Kidney (tissue), 14 donors: Measurements from ENCODE around the gene MOGAT3. TPM values are rescaled to one million over a fixed set of nuclear protein-coding genes. Genes with fewer than 3 reads are reported as not detected.

Experiments
- DNase-seq, 5 donors: peaks; one replicate each; pipeline ENCODE4 v3.0.0-alpha.2; 2013 to 2020
- FAIRE-seq: peaks from 2 replicates; lab custom pipeline; 2012; peaks lifted over from hg19 to GRCh38; lab: Jason Lieb, UNC
- H3K27ac ChIP-seq, 2 donors: one replicate each; pipeline ENCODE4 v1.7.0; 2013; ENCODE audit warnings: low read depth in 2 of 2, low read length in 2 of 2, inconsistent platforms in 1 of 2
- H3K27me3 ChIP-seq: one replicate; pipeline ENCODE4 v1.7.1; 2013; ENCODE audit warnings: low read length, inconsistent platforms; ENCODE audit not compliant: control insufficient read depth, insufficient read depth
- H3K36me3 ChIP-seq, 3 donors: one replicate each; pipeline versions ENCODE4 v1.7.0 to v1.7.1; 2013; ENCODE audit warnings: low read length in 3 of 3, control low read depth in 1 of 3, inconsistent platforms in 1 of 3; ENCODE audit not compliant: insufficient read depth in 3 of 3, control insufficient read depth in 2 of 3
- H3K4me1 ChIP-seq, 3 donors: one replicate each; pipeline versions ENCODE4 v1.7.0 to v1.7.1; 2013; ENCODE audit warnings: low read length in 3 of 3, inconsistent platforms in 1 of 3, low read depth in 1 of 3; ENCODE audit not compliant: control insufficient read depth in 2 of 3, insufficient read depth in 2 of 3
- H3K4me3 ChIP-seq, 3 donors: one replicate each; pipeline versions ENCODE4 v1.7.0 to v1.8.1; 2013; ENCODE audit warnings: low read length in 3 of 3, control low read depth in 1 of 3, inconsistent platforms in 1 of 3
- H3K9ac ChIP-seq, 3 donors: one replicate each; pipeline versions ENCODE4 v1.7.0 to v1.7.1; 2013; ENCODE audit warnings: low read length in 3 of 3, control low read depth in 1 of 3, inconsistent platforms in 1 of 3
- H3K9me3 ChIP-seq, 3 donors: one replicate each; pipeline versions ENCODE4 v1.7.0 to v1.7.1; 2013; ENCODE audit warnings: low read length in 3 of 3, control low read depth in 1 of 3, inconsistent platforms in 1 of 3; ENCODE audit not compliant: control insufficient read depth in 2 of 3, insufficient read depth in 1 of 3
- CTCF ChIP-seq: IDR thresholded peaks from 3 replicates; pipeline ENCODE4 v1.5.1; 2012; ENCODE audit warnings: mild to moderate bottlenecking, moderate library complexity, borderline replicate concordance; ENCODE audit not compliant: insufficient read depth; ENCODE audit errors: extremely low read depth
- intact Hi-C: fragments of 100-400 bp; cut with DNase I; formaldehyde crosslinking; loops from one replicate; pipeline ENCODE4 v1.11.1; 2022
- polyA plus RNA-seq: library from polyadenylated mRNA; stranded (reverse); fragments of 350-450 nt; fragmentation: Illumina TruSeq; extraction: RNeasy Lipid Tissue Mini Kit (QIAGEN cat#74804); gene quantifications from one replicate; pipeline ENCODE4 v1.2.3, GENCODE V29; 2014; ENCODE audit warnings: low read depth, low replicate concordance; ENCODE audit not compliant: insufficient read depth
- total RNA-seq: library from RNA; stranded (reverse); fragmentation: NEBNext Ultra II Directional; extraction: Animal tissue kit (Norgen Biotek cat#: 25700); gene quantifications from one replicate; pipeline ENCODE4 v1.2.1, GENCODE V29; 2021
- donor health status: control.
- donor health status: control.
- donor health status: control.
- donor health status: control.
- donor health status: control.
- donor health status: DM: yes; HTN: yes; CAD: no.
- donor health status: Normal renal cell carcinoma (clear cell type).

Gene MOGAT3
- total and polyA plus RNA-seq, 2 donors from 2014 or later: 0.25 to 0.37 TPM

GRCh38 chr7:101186194-101186593, 14.6 kb downstream of the MOGAT3 start:
- H3K9ac ChIP-seq: no peak overlapping the region
- no peak overlapping the region for H3K4me3 ChIP-seq
- DNase-seq: no peak
- no peaks in the 10 kb centered on the region for H3K4me1 ChIP-seq
- no peak for FAIRE-seq
- H3K27me3 ChIP-seq: no peaks in the 10 kb centered on the region
- intact Hi-C loops: no loop called here
- no peaks in the 10 kb centered on the region for H3K9me3 ChIP-seq
- H3K27ac ChIP-seq: no peak overlapping the region
- TF ChIP-seq CTCF: no peak
- H3K36me3 ChIP-seq: no peaks in the 10 kb centered on the region

- H3K36me3 ChIP-seq: no peaks in the 10 kb centered on the region
- DNase-seq (no peak), FAIRE-seq (no peak)
- intact Hi-C loops: no loop called here
- H3K27ac ChIP-seq: no peak overlapping the region
- H3K9me3 ChIP-seq: no peaks in the 10 kb centered on the region
- H3K9ac ChIP-seq: no peak overlapping the region
- TF ChIP-seq CTCF: no peak
- H3K27me3 ChIP-seq: peaks cover 7% of the 10 kb centered on the region
- H3K4me1 ChIP-seq: no peaks in the 10 kb centered on the region
- H3K4me3 ChIP-seq: no peak overlapping the region
Measured at GRCh38 chr7:101185258-101185839, 15.5 kb downstream of the MOGAT3 start.

GRCh38 chr7:101180130-101180755, 20.6 kb downstream of the MOGAT3 start, which contains the start of gene NAT16:
TSS of gene NAT16 (minus strand) at chr7:101180293. CDS start at chr7:101174807, 5,486 bp downstream.
- Histone ChIP-seq H3K9me3 (no peaks in the 10 kb centered on the region), H3K9ac (no peak within 1 kb of the TSS), H3K4me3 (no peak within 1 kb of the TSS), H3K27me3 (peaks cover 31% of the 10 kb centered on the region), H3K27ac (no peak within 1 kb of the TSS), H3K4me1 (no peaks in the 10 kb centered on the region), H3K36me3 (no peaks in the 10 kb centered on the region)
- TF ChIP-seq CTCF: no peak
- intact Hi-C loops: no loop called here
- DNase-seq: no peak
- no peak for FAIRE-seq
